PC-3 (cell line): ENCODE measurements around the gene DNAL4.

Source experiments
- CTCF ChIP-seq: fragments of 300-600 bp; sonication (generic); conservative IDR thresholded peaks from 2 replicates; pipeline ENCODE4 v1.5.1; 2017; ENCODE audit warnings: antibody characterized with exemption, low read depth, mild to moderate bottlenecking, low read length
- EZH2 ChIP-seq: fragments of 300-600 bp; sonication (generic); IDR thresholded peaks from one replicate; pipeline ENCODE4 v1.6.1; 2017; ENCODE audit warnings: antibody characterized with exemption, mild to moderate bottlenecking, low read length; ENCODE audit not compliant: unreplicated experiment

GRCh38 chr22:38793317-38793716, 626 bp downstream of the DNAL4 start:
- no peak for TF ChIP-seq CTCF
- TF ChIP-seq EZH2: no peak
